ENCODE measurements around the gene SLC23A2.
"Not testable (repeated sequence)": the region's sequence is repeated elsewhere in the genome, so short reads cannot be mapped to it uniquely, and the experiment has no call there.

The SLC23A2 gene

DNA sequence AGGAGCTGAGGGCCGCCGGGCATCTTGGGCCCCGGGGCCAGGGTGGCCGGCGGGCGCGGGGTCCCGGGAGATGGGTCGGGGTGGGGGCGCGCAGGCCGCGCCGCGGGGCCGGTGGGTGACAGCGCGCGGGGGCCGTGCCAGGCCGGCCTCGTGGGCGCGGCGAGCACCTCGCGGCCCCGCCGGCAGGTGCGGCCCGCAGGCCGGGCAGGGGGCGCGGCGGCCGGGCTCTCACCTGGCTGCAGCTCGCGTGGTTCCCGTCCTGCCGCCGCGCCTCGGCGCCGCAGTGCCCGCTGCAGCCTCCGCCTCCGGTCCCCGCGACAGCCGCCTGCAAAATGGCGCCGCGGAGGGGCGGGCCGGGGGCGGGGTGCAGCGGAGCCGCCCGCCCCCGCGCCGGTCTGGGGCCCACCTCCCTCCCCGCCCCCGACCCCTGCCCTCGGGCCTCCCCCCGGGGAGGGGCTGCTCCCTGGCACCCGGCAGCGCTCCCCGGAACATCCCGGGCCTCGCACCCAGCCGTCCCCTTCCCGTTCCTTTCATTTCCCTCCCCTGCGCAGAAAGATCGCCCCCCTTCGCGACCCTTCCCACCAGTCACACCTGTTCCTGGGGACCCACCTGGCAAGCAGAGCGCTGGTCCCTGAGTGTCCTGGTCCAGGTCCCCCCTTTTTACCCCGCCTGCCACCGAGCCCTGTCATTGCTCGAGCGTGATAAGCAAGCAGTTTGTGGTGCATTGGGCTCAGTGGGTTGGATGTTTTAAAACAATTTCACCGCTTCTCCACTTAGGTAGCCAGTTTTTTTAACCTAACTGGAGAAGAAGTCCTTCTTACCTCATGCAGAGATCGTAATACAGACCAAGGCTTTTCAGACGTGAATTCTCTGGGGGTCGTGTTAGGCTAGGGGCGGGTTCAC lies at the start of gene SLC23A2:
Gene SLC23A2, minus strand, starts transcription at position 337 of the 903 bp plus-strand sequence. CDS start 68,948 bp downstream, outside the sequence.
- peak in 1 of 2 experiments; percentile 15 for DNase-seq

GRCh38 chr20:5046656-5047339 lies 45.5 kb upstream of the SLC23A2 start:
- no peak for DNase-seq

GRCh38 chr20:5045906-5046305 lies 44.6 kb upstream of the SLC23A2 start:
- DNase-seq, result no peak

GRCh38 chr20:5044075-5044620 lies 42.8 kb upstream of the SLC23A2 start:
- DNase-seq, result no peak

- no peak for DNase-seq
Observed at GRCh38 chr20:5041433-5041832, 40.1 kb upstream of the SLC23A2 start.

DNA sequence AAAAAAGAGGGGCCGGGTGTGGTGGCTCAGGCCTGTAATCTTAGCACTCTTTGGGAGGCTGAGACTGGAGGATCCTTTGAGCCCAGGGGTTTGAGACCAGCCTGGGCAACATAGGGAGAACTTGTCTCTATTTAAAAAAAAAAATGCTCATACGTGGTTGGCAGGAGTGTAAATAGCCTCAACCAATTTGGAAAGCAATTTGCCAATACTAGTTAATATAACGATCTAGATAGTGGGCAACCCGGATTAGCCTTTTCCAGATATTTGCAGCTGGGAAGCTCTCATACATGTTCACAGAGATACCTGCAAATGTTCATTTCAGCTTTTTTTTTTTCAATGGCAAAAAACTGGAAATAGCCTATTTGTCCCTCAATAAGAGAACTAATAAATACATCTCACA lies 39.0 kb upstream of the SLC23A2 start:
- no peak for DNase-seq

DNA sequence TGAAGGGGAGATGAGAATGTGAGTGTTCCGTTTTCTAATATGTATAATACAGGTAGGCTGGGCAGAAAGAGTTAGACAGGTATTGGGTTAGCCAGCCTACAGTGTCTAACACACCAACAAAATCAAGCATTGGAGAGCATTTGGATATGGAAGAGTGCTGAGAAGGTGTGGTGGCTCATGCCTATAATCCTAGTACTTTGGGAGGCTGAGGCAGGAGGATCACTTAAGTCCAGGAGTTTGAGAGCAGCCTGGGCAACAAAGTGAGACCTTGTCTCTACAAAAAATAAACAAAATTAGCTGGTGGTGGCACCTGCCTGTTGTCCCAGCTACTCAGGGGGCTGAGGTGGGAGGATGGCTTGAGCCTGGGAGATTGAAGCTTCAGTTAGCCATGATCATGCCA lies 38.6 kb upstream of the SLC23A2 start:
- no peak for DNase-seq

GRCh38 chr20:5039255-5039657 lies 37.9 kb upstream of the SLC23A2 start:
- DNase-seq, result no peak

- DNase-seq, result no peak
Observed at GRCh38 chr20:5036828-5037227, 35.5 kb upstream of the SLC23A2 start.

- not testable (repeated sequence) for DNase-seq
Observed at GRCh38 chr20:5035518-5035917, 34.2 kb upstream of the SLC23A2 start.

DNA sequence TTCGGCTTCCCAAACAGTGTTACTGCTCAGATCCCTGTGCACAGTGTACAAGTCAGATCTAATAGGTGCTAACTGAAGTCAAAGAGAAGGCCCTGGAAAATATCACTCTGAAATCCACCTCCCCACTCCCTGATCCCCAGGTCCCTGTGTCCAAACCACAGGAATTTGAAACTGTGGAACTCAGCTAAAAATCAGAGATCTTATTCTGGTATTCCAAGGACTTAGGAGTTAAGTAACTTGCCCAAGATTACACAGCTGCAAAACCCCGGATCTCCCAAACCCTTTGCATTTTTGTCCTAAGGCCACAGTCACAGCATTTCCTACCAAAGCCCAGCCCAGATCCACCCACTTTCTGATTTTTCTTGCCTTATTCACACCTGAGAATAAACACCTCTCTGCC lies 32.3 kb upstream of the SLC23A2 start:
- DNase-seq, result no peak

GRCh38 chr20:5031701-5032100 lies 30.4 kb upstream of the SLC23A2 start:
- not testable (repeated sequence) for DNase-seq

DNA sequence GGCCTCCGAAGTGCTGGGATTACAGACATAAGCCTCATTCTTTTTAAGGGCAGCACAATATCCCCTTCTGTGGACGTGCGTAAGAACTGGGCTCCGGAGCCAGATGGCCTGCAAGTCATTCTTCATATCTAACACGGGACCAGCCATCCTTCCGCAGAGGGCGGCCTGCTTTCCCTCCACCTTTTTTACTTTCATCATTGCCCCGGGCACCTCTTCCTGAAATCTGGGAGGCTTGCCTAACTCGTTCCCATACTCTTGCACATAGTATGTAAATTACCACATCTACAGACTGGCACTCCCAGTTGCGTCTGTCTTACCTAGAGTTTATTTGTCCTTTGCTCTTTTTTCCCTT lies 29.9 kb upstream of the SLC23A2 start:
- no peak for DNase-seq

- DNase-seq, result no peak
Observed at GRCh38 chr20:5030348-5031205, 29.3 kb upstream of the SLC23A2 start.

DNA sequence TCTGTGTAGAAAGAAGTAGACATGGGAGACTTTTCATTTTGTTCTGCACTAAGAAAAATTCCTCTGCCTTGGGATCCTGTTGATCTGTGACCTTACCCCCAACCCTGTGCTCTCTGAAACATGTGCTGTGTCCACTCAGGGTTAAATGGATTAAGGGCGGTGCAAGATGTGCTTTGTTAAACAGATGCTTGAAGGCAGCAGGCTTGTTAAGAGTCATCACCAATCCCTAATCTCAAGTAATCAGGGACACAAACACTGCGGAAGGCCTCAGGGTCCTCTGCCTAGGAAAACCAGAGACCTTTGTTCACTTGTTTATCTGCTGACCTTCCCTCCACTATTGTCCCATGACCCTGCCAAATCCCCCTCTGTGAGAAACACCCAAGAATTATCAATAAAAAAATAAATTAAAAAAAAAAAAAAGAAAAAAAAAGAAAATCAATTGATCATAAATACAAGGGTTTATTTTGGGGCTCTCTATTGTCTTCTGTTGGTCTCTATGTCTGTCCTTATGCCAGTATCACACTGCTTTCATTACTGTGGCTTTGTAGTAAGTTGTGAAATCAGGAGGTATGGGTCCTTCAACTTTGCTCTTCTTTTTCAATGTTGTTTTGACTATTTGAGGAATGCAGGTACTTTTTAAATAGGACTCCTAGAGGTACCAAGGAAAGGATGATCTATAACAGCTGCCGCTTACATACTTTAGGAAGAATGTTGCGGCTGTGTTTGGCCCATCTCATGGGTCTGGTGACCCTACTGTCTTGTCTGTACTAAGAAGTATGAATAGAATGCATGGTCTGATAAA lies 27.1 kb upstream of the SLC23A2 start:
- not testable (repeated sequence) for DNase-seq

- no peak for DNase-seq
Observed at GRCh38 chr20:5024982-5025381, 23.7 kb upstream of the SLC23A2 start.

DNA sequence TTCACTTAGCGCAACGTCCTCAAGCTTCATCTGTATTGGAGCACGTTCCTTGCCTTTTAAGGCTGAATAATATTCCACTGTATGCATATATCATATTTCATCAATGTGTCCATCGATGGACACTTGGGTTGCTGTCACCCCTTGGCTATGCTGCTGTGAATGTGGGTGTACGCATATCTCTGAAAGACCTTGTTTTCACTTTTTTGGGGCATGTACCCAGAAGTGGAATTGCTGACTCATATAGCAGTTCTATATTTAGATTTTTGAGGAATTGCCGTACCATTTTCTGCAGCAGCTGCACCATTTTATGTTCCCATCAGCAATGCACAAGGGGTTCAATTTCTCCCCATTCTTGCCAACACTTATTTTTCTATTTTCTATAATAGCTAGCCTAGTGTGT lies 22.8 kb upstream of the SLC23A2 start:
- no peak for DNase-seq

DNA sequence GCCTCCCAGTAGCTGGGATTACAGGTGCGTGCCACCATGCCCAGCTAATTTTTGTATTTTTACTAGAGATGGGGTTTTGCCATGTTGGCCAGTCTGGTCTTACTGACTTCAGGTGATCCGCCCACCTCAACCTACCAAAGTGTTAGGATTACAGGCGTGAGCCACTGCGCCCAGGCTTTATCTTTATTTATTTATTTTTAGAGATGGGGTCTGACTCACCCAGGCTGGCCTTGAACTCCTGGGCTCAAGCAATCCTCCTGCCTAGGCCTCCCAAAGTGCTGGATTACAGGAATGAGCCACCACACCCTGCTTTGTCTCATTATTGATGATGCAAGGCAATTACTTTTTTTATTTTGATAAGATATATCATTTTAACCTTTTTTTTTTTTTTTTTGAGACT lies 21.9 kb upstream of the SLC23A2 start:
- not testable (repeated sequence) for DNase-seq

GRCh38 chr20:5020760-5021159 lies 19.4 kb upstream of the SLC23A2 start:
- DNase-seq, result no peak

DNA sequence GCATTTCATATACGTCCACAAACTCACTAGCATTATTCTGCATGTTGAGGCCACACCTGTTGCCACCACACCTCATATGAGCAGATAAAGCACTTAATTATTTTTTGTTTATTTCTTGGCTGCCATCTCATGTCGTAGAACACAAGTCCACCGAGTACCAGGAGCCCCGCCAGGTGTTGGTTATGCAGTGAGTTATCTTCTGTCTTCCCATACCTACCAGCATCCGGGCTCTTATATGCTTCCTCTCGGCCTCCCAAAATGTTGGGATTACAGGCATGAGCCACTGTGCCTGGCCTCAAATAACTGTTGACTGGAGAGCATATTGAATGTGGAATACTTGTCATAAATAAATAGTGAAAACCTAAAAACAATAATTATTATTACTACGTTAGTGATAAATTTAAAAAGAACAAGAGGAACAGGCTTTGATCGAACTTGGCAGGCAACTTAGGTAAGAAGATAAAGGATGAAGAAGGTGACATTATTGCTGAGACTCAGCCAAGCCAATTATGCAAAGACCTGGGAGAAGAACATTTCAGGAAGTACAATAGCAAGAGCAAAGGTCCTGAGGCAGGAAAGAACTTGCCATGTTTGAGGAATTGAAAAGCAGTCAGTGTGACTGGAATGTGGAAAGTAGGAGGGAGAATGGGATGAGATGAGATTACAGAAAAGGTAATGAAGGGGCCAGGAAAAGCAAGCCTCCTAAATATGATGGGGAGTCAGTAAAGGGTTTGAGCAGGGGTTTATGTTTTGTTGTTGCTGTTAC lies 12.6 kb upstream of the SLC23A2 start:
- DNase-seq, result no peak

- DNase-seq, result no peak
Observed at GRCh38 chr20:5008759-5009158, 7.4 kb upstream of the SLC23A2 start.

Data from NCI-H187 (cell line).